ENCODE data around the gene PRDM11. TPM values are rescaled to one million over a fixed set of nuclear protein-coding genes. Genes with fewer than 3 reads are reported as not detected.

The PRDM11 gene
- total RNA-seq, 1 experiment from 2014 or later: 27.4 TPM

GRCh38 chr11:45165386-45165785 lies 18.9 kb downstream of the PRDM11 start:
- DNase-seq (ENCODE audit: low read depth, low spot score) (no peak), ATAC-seq (no peak)
- H3K4me3 ChIP-seq (ENCODE audit: low read depth in 2 of 2, low read length in 2 of 2): no peak overlapping the region
- H3K9me3 ChIP-seq (ENCODE audit: control insufficient read depth, insufficient read depth, low read depth, low read length): no peaks in the 10 kb centered on the region
- POLR2A ChIA-PET: no interaction called here
- H3K27me3 ChIP-seq (ENCODE audit: control insufficient read depth, insufficient read depth, low read length): no peaks in the 10 kb centered on the region
- CTCF ChIA-PET: no interaction called here
- no peaks in the 10 kb centered on the region for H3K36me3 ChIP-seq (ENCODE audit: control insufficient read depth, insufficient read depth, low read length)
- no TSS peak for BruUV-seq (replicated peaks)
- intact Hi-C loops (cut with micrococcal nuclease; ENCODE audit: unreplicated experiment) (no loop called here), in situ Hi-C loops (cut with HindIII; ENCODE audit: low pct_unique_long_range_greater_than_20kb, low sequenced_read_pairs) (no loop called here)
- no peak overlapping the region for H3K27ac ChIP-seq (ENCODE audit: low read length)
- peaks cover 3% of the 10 kb centered on the region; the same call in 1 of the 2 replicates for H3K4me1 ChIP-seq (ENCODE audit: control insufficient read depth, insufficient read depth, low read length)
- no peak for TF ChIP-seq POLR2AphosphoS5 (IDR thresholded peaks at IDR 0.05; ENCODE audit: low read depth, low read length)
- no peak for TF ChIP-seq SIN3A (IDR thresholded peaks at IDR 0.05; ENCODE audit: borderline replicate concordance, insufficient read depth, low read depth, low read length)
- no peak for TF ChIP-seq CTCF (IDR thresholded peaks at IDR 0.05)
- no peak for TF ChIP-seq REST (IDR thresholded peaks at IDR 0.05; ENCODE audit: insufficient read depth in 1 of 2, low read depth in 2 of 2, low read length in 1 of 2)
- no peak for TF ChIP-seq TCF7L2 (IDR thresholded peaks at IDR 0.05; ENCODE audit: low read depth, low read length)

GRCh38 chr11:45165806-45166603 lies 19.6 kb downstream of the PRDM11 start:
- TF ChIP-seq POLR2AphosphoS5 (IDR thresholded peaks at IDR 0.05; ENCODE audit: low read depth, low read length): no peak
- no peak for TF ChIP-seq SIN3A (IDR thresholded peaks at IDR 0.05; ENCODE audit: borderline replicate concordance, insufficient read depth, low read depth, low read length)
- TF ChIP-seq CTCF (IDR thresholded peaks at IDR 0.05): no peak
- no peak for TF ChIP-seq TCF7L2 (IDR thresholded peaks at IDR 0.05; ENCODE audit: low read depth, low read length)
- no peak for TF ChIP-seq REST (IDR thresholded peaks at IDR 0.05; ENCODE audit: insufficient read depth in 1 of 2, low read depth in 2 of 2, low read length in 1 of 2)
- Histone ChIP-seq H3K36me3 (ENCODE audit: control insufficient read depth, insufficient read depth, low read length) (no peaks in the 10 kb centered on the region), H3K4me3 (ENCODE audit: low read depth in 2 of 2, low read length in 2 of 2) (no peak overlapping the region), H3K4me1 (ENCODE audit: control insufficient read depth, insufficient read depth, low read length) (peaks cover 3% of the 10 kb centered on the region; the same call in 1 of the 2 replicates), H3K27me3 (ENCODE audit: control insufficient read depth, insufficient read depth, low read length) (no peaks in the 10 kb centered on the region), H3K27ac (ENCODE audit: low read length) (no peak overlapping the region), H3K9me3 (ENCODE audit: control insufficient read depth, insufficient read depth, low read depth, low read length) (no peaks in the 10 kb centered on the region)
- in situ Hi-C loops (cut with HindIII; ENCODE audit: low pct_unique_long_range_greater_than_20kb, low sequenced_read_pairs): no loop called here
- ChIA-PET POLR2A (no interaction called here), CTCF (no interaction called here)
- intact Hi-C loops (cut with micrococcal nuclease; ENCODE audit: unreplicated experiment): no loop called here
- no peak for DNase-seq (ENCODE audit: low read depth, low spot score)
- ATAC-seq: no peak
- BruUV-seq (replicated peaks): no TSS peak
